Midbrain (tissue), 1 donor: ENCODE results near the gene ZDHHC12.

ENCODE experiments used
- DNase-seq: peaks from one replicate; lab custom pipeline; 2025; lab: John Stamatoyannopoulos, UW

ZDHHC12 gene

DNA sequence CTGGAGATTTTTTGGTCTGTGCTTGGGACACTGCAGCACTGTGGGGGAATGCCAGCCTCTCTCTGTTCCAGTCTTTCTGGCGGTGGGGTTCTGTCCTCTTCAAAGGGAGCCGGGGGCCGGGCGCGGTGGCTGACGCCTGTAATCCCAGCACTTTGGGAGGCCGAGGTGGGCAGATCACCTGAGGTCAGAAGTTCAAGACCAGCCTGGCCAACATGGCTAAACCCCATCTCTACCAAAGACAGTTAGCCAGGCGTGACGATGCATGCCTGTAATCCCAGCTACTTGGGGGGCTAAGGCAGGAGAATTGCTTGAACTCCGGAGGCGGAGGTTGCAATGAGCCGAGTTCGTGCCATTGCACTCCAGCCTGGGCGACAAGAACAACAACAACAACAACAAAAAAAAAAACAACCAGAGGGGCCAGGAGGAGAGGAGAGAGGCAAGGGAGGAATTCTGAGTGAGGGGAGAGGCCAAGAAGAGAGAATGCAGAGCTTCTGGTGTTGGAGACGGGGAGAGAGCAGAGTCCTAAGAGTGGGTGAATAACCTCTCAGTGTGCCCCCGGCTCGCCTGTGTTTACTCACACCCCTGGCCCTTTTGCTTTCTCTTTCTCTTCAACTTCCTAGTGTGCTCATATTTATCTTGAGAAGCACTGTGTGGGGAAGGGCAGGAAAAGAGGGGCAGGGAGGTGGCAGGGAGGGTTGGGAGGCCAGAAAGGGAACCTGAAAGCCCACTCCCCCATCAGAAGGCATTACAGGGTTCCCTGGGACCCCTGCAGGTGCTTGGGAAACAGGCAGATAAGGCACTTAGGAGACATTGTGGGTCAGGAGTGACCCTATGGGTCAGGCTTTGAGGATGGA lies 38.1 kb downstream of the ZDHHC12 start:
- DNase-seq = no peak

DNA sequence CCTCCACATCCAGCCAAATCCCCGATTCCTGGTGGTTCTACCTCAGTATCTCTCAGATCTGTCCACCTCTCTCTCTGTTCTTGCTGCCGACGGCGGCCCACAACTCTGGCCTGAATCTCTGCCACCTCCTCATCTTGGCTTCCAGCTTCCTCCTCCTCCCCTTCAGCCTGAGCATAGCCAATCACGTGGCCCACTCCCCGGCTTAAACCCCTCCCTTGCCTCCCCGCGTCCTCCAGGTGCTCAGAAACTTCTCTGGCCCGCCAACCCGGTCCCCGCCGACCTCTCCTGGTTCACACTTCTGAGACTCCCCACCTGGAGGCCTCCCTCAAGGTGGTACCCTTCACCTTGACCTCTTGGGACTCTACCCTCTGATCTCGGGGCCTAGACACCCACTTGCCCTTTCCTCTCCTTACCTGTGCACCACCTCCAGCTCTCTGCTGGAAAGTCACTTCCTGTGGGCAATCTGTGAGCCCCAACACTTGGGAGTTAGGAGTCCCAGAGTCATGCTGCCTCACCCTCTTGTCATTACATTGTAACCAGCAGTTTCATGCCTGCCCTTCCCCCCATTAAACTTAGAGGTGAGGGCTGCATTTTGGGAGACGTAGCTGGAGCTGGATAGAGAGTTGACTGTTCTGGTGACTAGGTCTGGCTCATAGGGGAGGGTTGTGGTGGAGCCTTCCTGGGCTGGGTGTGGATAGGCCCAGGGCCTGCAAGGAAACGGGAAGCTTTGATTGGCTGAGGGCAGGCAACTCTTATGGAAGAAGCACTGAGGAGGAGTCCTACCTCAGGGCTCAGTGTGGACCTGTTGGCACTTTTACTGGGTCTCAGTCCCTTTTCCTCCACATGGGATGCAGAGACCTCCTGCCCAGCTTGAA lies 39.4 kb downstream of the ZDHHC12 start:
- DNase-seq = peak; percentile 29

DNA sequence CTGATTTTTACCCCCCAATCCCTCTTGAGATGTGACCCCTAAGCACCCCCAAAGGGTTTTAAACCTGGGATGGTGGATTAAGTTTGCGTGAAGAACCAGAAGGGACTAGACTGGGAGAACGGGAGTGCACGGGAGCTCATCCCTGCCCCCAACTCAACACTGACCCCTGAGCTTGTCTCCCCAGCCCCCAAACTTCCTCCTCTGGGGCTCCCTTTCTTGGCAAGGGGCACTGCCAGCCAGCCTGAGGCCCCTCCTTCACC lies 39.9 kb downstream of the ZDHHC12 start:
- no peak for DNase-seq

DNA sequence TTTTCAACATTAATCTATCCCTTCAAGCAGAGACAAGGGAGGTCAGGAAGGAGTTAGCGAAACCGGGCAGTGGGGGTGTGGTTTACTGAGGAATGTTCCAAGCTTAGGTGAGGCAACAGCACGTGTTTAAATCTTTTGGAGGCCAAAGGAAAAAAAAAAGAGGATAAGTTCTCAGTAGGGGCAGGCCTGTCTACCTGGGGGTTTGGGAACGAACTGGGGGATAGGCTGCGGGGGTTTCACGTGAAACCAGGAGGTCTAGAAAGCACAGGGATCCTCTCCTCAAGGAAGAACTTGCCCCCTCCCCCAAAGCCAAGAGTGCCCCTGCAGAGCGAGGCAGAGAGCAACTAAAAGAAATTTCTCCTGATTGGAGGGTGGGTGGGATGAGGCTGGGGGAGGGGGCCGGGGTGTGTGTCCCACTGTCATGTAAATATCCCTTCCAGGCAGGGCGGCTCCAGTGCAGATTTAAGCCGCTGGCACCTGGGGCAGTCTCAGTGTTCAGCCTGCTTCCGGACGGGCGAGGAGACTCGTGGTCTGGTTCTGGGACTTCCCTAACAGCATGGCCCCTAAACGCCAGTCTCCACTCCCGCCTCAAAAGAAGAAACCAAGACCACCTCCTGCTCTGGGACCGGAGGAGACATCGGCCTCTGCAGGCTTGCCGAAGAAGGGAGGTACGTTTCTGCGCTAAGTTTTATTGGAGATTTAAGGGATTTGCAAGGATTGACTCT lies 40.4 kb downstream of the ZDHHC12 start:
- DNase-seq = no peak

DNA sequence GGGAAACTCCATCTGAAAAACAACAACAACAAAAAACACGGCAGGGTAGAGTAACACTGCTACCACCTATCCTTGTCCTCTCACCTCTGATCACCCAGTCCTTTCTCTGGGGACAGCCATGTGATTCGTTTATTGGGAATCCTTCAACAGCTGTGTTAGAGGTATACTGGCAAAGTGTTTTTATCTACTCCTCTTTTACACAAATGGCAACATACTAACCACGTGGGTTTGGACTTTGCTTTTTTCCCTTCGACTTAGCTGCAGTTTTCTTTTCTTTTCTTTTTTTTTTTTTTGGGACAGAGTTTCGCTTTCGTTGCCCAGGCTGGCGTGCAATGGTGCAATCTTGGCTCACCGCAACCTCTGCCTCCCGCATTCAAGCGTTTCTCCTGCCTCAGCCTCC lies 46.1 kb downstream of the ZDHHC12 start:
- DNase-seq = no peak

DNA sequence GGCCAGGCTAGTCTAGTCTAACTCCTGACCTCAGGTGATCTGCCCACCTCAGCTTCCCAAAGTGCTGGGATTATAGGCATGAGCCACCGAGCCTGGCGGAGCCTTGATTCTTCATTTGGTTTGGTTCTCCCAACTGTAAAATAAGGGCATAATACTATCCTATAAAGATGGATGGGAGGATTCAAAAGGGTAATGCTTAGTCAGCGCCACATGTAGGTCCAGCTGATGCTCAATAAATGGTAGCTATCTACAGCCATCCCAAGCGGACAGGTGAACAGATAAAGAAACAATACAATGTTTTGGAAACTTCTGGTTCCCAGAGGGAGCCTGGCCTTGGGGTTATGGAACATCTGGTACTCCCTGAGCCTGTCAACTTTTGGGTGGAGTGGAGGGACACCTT lies 48.5 kb downstream of the ZDHHC12 start:
- no peak for DNase-seq
